Sigmoid colon (tissue), 7 donors: ENCODE results near the gene CDH20. TPM values are rescaled to one million over a fixed set of nuclear protein-coding genes. Genes with fewer than 3 reads are reported as not detected.

Experiments used
- DNase-seq: peaks from one replicate; pipeline ENCODE4 v3.0.0-alpha.2; 2019
- H3K27ac ChIP-seq, 4 donors: fragments of 200-600 bp; sonication (generic); one replicate each; pipeline ENCODE4 v1.5.1; 2016 to 2019; ENCODE audit warnings: mild to moderate bottlenecking in 1 of 4
- H3K27me3 ChIP-seq, 3 donors: fragments of 200-600 bp; sonication (generic); one replicate each; pipeline ENCODE4 v1.5.1; 2019; ENCODE audit warnings: mild to moderate bottlenecking in 1 of 3
- H3K36me3 ChIP-seq, 4 donors: fragments of 200-600 bp; sonication (generic); one replicate each; pipeline ENCODE4 v1.5.1; 2016 to 2019
- H3K4me1 ChIP-seq, 4 donors: fragments of 200-600 bp; sonication (generic); one replicate each; pipeline ENCODE4 v1.5.1; 2017 to 2019
- H3K4me3 ChIP-seq, 4 donors: fragments of 200-600 bp; sonication (generic); one replicate each; pipeline ENCODE4 v1.5.1; 2017 to 2019; ENCODE audit warnings: mild to moderate bottlenecking in 2 of 4, moderate library complexity in 1 of 4
- H3K9me3 ChIP-seq, 4 donors: fragments of 200-600 bp in 3 of 4; sonication (generic) in 3 of 4; one replicate each; pipeline versions ENCODE4 v1.5.1 to v1.6.1; 2013 to 2019
- CTCF ChIP-seq, 4 experiments: fragments of 450-650 bp in 3 of 4; fragments of 200-600 bp in 1 of 4; IDR thresholded peaks; one replicate each; pipeline ENCODE4 v1.5.1; 2016 to 2019; ENCODE audit warnings: antibody characterized with exemption in 4 of 4, mild to moderate bottlenecking in 3 of 4, moderate library complexity in 2 of 4
- EP300 ChIP-seq, 4 donors: sonication (generic); formaldehyde crosslinking; IDR thresholded peaks; one replicate each; pipeline ENCODE4 v1.6.1; 2017; ENCODE audit warnings: antibody characterized with exemption in 4 of 4
- POLR2A ChIP-seq, 2 donors: fragments of 450-650 bp; IDR thresholded peaks; one replicate each; pipeline ENCODE4 v1.6.1; 2016; ENCODE audit warnings: antibody characterized with exemption in 2 of 2, mild to moderate bottlenecking in 2 of 2, moderate library complexity in 2 of 2
- POLR2AphosphoS5 ChIP-seq, 4 donors: sonication (generic); formaldehyde crosslinking; IDR thresholded peaks; one replicate each; pipeline ENCODE4 v1.6.1; 2017; ENCODE audit warnings: antibody characterized with exemption in 4 of 4
- WGBS, 2 donors: extraction: QIAGEN DNeasy Blood & Tissue Kit; methylation state at CpG; one replicate each; pipeline ENCODE4 v1.1.7; 2013; 5-methylcytosine and 5-hydroxymethylcytosine counted together
- intact Hi-C: fragments of 100-400 bp; cut with DNase I; formaldehyde crosslinking; loops from one replicate; pipeline ENCODE4 v1.15.1; 2023
- polyA plus RNA-seq, 3 donors: library from polyadenylated mRNA; stranded (reverse); fragments of 200-250 nt; gene quantifications; one replicate each; pipeline ENCODE4 v1.2.3, GENCODE V29; 2013
- total RNA-seq, 4 donors: library from RNA; depleted of rRNA; stranded (reverse); fragments of >200 nt; gene quantifications; one replicate each; pipeline ENCODE4 v1.1.0, GENCODE V29; 2016
- donor health status: healthy with polysubstance abuse.
- donor health status: Bipolar disorder and iron deficiency.
- donor health status: healthy.

Gene CDH20
- total and polyA plus RNA-seq, 7 donors = under 0.01 to 0.33 (median 0.21) TPM; not detected in 3

- H3K9me3 ChIP-seq = no peaks in the 10 kb centered on the region
- no peak overlapping the region for H3K27ac ChIP-seq
- H3K4me1 ChIP-seq = no peaks in the 10 kb centered on the region
- intact Hi-C loops = no loop called here
- WGBS, 2 donors = 69 to 78% methylated on average over 5 of the region's 5 CpGs
- no peaks in the 10 kb centered on the region for H3K36me3 ChIP-seq
- H3K27me3 ChIP-seq = no peaks in the 10 kb centered on the region
- TF ChIP-seq EP300 (IDR thresholded peaks at IDR 0.05) (no peak), CTCF (IDR thresholded peaks at IDR 0.05) (no peak), POLR2AphosphoS5 (IDR thresholded peaks at IDR 0.05) (no peak), POLR2A (IDR thresholded peaks at IDR 0.05) (no peak)
- no peak for DNase-seq
- no peak overlapping the region for H3K4me3 ChIP-seq
Measured at GRCh38 chr18:61443081-61443725, 110.0 kb downstream of the CDH20 start.

- Histone ChIP-seq H3K36me3 (no peaks in the 10 kb centered on the region), H3K9me3 (no peaks in the 10 kb centered on the region), H3K4me1 (no peaks in the 10 kb centered on the region), H3K27me3 (no peaks in the 10 kb centered on the region), H3K4me3 (no peak overlapping the region), H3K27ac (no peak overlapping the region)
- WGBS, 2 donors = 10 to 28% methylated on average over 2 of the region's 2 CpGs
- intact Hi-C loops = no loop called here
- DNase-seq = no peak
- no peak for TF ChIP-seq EP300 (IDR thresholded peaks at IDR 0.05)
- TF ChIP-seq POLR2AphosphoS5 (IDR thresholded peaks at IDR 0.05) = no peak
- TF ChIP-seq POLR2A (IDR thresholded peaks at IDR 0.05) = no peak
- no peak for TF ChIP-seq CTCF (IDR thresholded peaks at IDR 0.05)
Measured at GRCh38 chr18:61448316-61448715, 115.1 kb downstream of the CDH20 start.

- H3K27me3 ChIP-seq = no peaks in the 10 kb centered on the region
- WGBS, 2 donors = 72 to 73% methylated on average over 4 of the region's 4 CpGs
- no peak for DNase-seq
- H3K4me1 ChIP-seq = no peaks in the 10 kb centered on the region
- no peak overlapping the region for H3K27ac ChIP-seq
- intact Hi-C loops = no loop called here
- no peaks in the 10 kb centered on the region for H3K9me3 ChIP-seq
- H3K36me3 ChIP-seq = no peaks in the 10 kb centered on the region
- TF ChIP-seq EP300 (IDR thresholded peaks at IDR 0.05) (no peak), POLR2AphosphoS5 (IDR thresholded peaks at IDR 0.05) (no peak), POLR2A (IDR thresholded peaks at IDR 0.05) (no peak), CTCF (IDR thresholded peaks at IDR 0.05) (no peak)
- no peak overlapping the region for H3K4me3 ChIP-seq
Measured at GRCh38 chr18:61459896-61460648, 126.8 kb downstream of the CDH20 start.

- no peak for DNase-seq
- TF ChIP-seq EP300 (IDR thresholded peaks at IDR 0.05) (no peak), POLR2AphosphoS5 (IDR thresholded peaks at IDR 0.05) (no peak), CTCF (IDR thresholded peaks at IDR 0.05) (no peak), POLR2A (IDR thresholded peaks at IDR 0.05) (no peak)
- WGBS, 2 donors = 37 to 63% methylated on average over 1 of the region's 1 CpG
- intact Hi-C loops = no loop called here
- H3K27ac ChIP-seq = no peak overlapping the region
- H3K36me3 ChIP-seq = no peaks in the 10 kb centered on the region
- H3K4me3 ChIP-seq = no peak overlapping the region
- H3K9me3 ChIP-seq = no peaks in the 10 kb centered on the region
- no peaks in the 10 kb centered on the region for H3K27me3 ChIP-seq
- H3K4me1 ChIP-seq = no peaks in the 10 kb centered on the region
Measured at GRCh38 chr18:61464551-61465142, 131.4 kb downstream of the CDH20 start.
